Measurements from ENCODE around the gene FXYD5. TPM values are rescaled to one million over a fixed set of nuclear protein-coding genes. Genes with fewer than 3 reads are reported as not detected.

FXYD5 gene
- total and polyA plus RNA-seq, 9 of the 15 experiments (the other 6 are each of a cell fraction or from before 2014, with no cell fraction given), result 104 to 537 (median 174) TPM

DNA sequence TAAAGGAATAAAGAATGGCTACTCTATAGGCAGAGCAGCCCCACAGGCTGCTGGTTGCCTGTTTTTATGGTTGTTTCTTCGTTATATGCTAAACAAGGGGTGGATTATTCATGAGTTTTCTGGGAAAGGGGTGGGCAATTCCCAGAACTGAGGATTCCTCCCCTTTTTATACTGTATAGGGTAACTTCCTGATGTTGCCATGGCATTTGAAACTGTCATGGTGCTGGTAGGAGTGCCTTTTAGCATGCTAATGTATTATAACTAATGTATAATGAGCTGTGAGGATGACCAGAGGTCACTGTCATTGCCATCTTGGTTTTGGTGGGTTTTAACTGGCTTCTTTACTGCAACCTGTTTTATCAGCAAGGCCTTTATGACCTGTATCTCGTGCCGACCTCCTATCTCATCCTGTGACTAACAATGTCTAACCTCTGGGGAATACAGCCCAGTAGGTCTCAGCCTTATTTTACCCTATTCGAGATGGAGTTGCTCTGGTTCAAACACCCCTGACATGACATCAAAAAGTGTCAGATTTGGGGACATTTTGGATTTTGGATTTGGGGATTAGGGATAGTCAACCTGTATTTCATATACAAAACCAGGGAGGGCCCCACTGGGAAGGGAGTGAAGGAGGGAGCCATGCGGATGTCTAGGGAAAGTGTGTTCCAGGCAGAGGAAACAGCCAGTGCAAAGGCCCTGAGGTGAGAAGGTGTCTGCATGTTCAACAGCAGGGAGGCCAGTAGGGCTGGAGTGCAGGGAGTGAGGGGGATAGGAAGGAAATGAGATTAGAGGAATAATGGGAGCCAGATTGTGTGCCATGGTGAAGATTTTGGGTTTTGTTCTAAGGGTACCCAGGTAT, 10.9 kb downstream of the FXYD5 start (continued):
- TF ChIP-seq RBM39 (optimal IDR thresholded peaks at IDR 0.05; ENCODE audit: low read depth, low read length), result no peak
- no peak for TF ChIP-seq ZNF507 (tag; conservative IDR thresholded peaks at IDR 0.05)
- TF ChIP-seq, protein P1, sequence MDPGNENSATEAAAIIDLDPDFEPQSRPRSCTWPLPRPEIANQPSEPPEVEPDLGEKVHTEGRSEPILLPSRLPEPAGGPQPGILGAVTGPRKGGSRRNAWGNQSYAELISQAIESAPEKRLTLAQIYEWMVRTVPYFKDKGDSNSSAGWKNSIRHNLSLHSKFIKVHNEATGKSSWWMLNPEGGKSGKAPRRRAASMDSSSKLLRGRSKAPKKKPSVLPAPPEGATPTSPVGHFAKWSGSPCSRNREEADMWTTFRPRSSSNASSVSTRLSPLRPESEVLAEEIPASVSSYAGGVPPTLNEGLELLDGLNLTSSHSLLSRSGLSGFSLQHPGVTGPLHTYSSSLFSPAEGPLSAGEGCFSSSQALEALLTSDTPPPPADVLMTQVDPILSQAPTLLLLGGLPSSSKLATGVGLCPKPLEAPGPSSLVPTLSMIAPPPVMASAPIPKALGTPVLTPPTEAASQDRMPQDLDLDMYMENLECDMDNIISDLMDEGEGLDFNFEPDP (CRISPR knock-in tag; IDR thresholded peaks at IDR 0.05), result 0 out of 2 replicates have a peak, but pooled peaks have one; percentile 65
- peak; percentile 73; the same call in 1 of the 2 replicates for TF ChIP-seq BHLHE40 (IDR thresholded peaks at IDR 0.05; ENCODE audit: low read length)
- no peak for TF ChIP-seq JUND (IDR thresholded peaks at IDR 0.05; ENCODE audit: borderline replicate concordance, low read depth, low read length)
- TF ChIP-seq JUND (tag; IDR thresholded peaks at IDR 0.05; ENCODE audit: borderline replicate concordance, low read depth, low read length), result peak; percentile 44; the same call in 1 of the 3 replicates
- TF ChIP-seq, protein P2, sequence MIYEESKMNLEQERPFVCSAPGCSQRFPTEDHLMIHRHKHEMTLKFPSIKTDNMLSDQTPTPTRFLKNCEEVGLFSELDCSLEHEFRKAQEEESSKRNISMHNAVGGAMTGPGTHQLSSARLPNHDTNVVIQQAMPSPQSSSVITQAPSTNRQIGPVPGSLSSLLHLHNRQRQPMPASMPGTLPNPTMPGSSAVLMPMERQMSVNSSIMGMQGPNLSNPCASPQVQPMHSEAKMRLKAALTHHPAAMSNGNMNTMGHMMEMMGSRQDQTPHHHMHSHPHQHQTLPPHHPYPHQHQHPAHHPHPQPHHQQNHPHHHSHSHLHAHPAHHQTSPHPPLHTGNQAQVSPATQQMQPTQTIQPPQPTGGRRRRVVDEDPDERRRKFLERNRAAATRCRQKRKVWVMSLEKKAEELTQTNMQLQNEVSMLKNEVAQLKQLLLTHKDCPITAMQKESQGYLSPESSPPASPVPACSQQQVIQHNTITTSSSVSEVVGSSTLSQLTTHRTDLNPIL (CRISPR knock-in tag; IDR thresholded peaks at IDR 0.05), result peak; percentile 75; the same call in 1 of the 2 replicates
- peak; percentile 53 for TF ChIP-seq NFE2L1 (tag; IDR thresholded peaks at IDR 0.05; ENCODE audit: borderline replicate concordance, low read depth)
- TF ChIP-seq HBP1 (CRISPR knock-in tag; IDR thresholded peaks at IDR 0.05), result 0 out of 2 replicates have a peak, but pooled peaks have one; percentile 16
- no peak for TF ChIP-seq EWSR1 (IDR thresholded peaks at IDR 0.05; ENCODE audit: borderline replicate concordance, low read depth, partially characterized antibody)
- TF ChIP-seq STAT5A (IDR thresholded peaks at IDR 0.05; ENCODE audit: borderline replicate concordance, low read length), result peak; percentile 95
- TF ChIP-seq LEF1 (IDR thresholded peaks at IDR 0.05), result no peak
- TF ChIP-seq, protein P3, sequence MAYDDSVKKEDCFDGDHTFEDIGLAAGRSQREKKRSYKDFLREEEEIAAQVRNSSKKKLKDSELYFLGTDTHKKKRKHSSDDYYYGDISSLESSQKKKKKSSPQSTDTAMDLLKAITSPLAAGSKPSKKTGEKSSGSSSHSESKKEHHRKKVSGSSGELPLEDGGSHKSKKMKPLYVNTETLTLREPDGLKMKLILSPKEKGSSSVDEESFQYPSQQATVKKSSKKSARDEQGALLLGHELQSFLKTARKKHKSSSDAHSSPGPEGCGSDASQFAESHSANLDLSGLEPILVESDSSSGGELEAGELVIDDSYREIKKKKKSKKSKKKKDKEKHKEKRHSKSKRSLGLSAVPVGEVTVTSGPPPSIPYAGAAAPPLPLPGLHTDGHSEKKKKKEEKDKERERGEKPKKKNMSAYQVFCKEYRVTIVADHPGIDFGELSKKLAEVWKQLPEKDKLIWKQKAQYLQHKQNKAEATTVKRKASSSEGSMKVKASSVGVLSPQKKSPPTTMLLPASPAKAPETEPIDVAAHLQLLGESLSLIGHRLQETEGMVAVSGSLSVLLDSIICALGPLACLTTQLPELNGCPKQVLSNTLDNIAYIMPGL (CRISPR knock-in tag; IDR thresholded peaks at IDR 0.05), result no peak
- TF ChIP-seq ZNF175 (CRISPR knock-in tag; IDR thresholded peaks at IDR 0.05; ENCODE audit: low read depth), result 0 out of 2 replicates have a peak, but pooled peaks have one; percentile 47
- peak; percentile 55 to 60; a peak in 2 of 4 replicates for TF ChIP-seq KDM1A (IDR thresholded peaks at IDR 0.05)
- TF ChIP-seq HMG20B (CRISPR knock-in tag; IDR thresholded peaks at IDR 0.05), result no peak
- 0 out of 2 replicates have a peak, but pooled peaks have one; percentile 9 for TF ChIP-seq CBFA2T2 (conservative IDR thresholded peaks at IDR 0.05)
- TF ChIP-seq KDM4B (IDR thresholded peaks at IDR 0.05; ENCODE audit: borderline replicate concordance in 2 of 2, low read depth in 1 of 2), result no peak
- no peak for TF ChIP-seq TAF15 (IDR thresholded peaks at IDR 0.05; ENCODE audit: low read depth, low read length)
- peak; percentile 86 for TF ChIP-seq BACH1 (tag; IDR thresholded peaks at IDR 0.05)
- TF ChIP-seq PPARD (CRISPR knock-in tag; IDR thresholded peaks at IDR 0.05), result peak; percentile 68; the same call in 1 of the 2 replicates
- no peak; the same call in 1 of the 2 replicates for TF ChIP-seq MXI1 (IDR thresholded peaks at IDR 0.05; ENCODE audit: low read depth, low read length)
